HG03159 (cell line): ENCODE measurements around the gene LTBP2.

Experiments used
- ATAC-seq: cut with Tn5 transposase; IDR thresholded peaks from one replicate; pipeline ENCODE4 v1.9.1; 2021; ENCODE audit warnings: mild to moderate bottlenecking, moderate library complexity; ENCODE audit not compliant: unreplicated experiment

The LTBP2 gene

GRCh38 chr14:74573421-74574089 is 38.5 kb downstream of the LTBP2 start:
- no peak for ATAC-seq

- ATAC-seq, result no peak
Measured at GRCh38 chr14:74572726-74573301, 39.2 kb downstream of the LTBP2 start.

DNA sequence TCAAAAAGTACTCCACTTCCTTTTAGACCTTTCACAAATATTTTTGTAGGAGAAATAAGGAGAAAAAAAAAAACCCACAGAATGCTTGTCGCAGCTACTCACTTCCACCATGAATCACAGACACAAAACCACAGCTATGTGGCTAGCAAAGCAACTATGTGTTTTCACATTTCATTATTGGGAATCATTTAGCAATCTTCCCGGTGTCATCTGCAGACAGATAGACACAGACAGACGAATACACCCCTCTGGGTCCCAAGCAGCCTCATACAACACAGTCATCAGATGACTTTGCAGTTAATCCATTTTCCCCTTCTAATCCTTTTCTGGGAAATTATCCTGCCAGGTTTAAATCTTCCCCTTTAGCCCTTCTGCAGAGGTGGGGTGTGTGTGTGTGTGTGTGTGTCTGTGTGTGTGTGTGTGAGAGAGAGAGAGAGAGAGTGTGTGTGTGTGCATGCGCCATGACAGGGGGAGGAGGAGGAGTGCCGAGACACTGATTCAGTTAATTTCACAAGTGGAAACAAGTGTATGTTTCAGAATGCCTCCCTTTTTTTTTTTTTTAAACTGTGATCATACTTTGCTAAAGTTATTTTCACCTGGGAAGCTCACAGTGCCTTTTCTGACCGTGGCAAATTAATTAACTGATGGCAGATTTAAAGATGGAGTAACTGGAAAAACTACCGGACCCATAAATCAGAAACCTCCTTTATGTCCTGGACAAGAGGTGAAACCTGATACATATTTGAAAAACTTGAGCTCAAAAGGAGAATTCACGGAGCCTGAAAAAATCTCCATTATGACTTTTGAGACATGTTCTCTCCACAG is 39.9 kb downstream of the LTBP2 start:
- no peak for ATAC-seq

DNA sequence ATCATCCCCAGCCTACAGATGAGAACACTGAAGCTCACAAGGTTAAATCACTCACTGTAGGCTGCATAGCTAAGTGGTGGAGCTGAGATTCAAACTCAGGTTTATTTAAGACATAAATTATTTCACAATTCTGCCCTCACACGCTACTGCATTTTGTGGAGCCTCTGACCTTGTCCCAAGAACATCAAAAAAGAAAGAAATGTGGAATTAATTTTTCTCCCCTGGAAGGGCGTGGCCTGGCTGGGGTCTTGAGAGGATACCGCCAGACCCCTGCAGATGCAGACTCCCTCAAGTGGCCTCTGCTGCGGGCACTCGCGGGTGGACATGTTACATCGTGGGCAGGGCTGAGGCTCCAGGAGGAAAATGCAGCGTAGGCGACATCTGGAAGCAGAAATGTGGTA is 40.6 kb downstream of the LTBP2 start:
- ATAC-seq, result no peak

DNA sequence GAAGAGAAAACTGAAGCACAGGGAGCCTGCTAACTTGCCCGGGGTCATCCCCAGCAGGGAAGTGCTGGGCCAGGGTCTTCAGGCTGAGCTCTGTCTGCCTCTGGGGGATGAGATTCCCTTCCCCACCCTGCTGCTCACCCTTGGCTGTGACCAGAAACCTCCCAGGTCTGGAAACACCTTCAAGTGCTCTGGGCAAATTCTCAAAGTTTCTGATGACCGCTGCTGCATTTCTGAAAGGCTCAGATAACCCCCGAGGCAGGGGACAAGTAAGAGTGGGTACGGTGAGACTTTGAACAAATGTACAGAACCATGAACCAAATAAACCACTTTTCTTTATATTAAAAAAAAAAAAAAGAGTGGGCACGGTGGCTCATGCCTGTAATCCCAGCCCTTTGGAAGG is 41.3 kb downstream of the LTBP2 start:
- no peak for ATAC-seq

- ATAC-seq, result no peak
Measured at GRCh38 chr14:74569806-74570591, 42.0 kb downstream of the LTBP2 start.

DNA sequence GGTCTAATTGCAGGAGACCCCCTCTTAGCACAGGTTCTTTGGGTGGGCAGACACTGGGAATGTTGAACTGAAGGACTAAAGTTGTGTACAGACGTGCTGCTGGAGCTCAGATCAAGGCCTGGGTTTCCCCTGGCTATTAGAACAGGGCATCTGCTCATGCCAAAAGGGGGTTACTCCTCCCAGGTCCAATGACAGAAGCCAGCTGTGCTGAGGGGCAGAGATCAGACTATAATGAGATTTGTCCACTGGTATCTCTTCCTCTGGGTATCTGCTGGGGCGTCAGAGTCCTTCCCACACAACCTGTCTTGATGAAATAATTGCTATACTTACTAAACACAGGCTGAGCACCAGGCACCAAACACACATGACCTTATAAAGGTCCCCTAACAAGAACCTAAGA is 42.6 kb downstream of the LTBP2 start:
- ATAC-seq, result no peak

DNA sequence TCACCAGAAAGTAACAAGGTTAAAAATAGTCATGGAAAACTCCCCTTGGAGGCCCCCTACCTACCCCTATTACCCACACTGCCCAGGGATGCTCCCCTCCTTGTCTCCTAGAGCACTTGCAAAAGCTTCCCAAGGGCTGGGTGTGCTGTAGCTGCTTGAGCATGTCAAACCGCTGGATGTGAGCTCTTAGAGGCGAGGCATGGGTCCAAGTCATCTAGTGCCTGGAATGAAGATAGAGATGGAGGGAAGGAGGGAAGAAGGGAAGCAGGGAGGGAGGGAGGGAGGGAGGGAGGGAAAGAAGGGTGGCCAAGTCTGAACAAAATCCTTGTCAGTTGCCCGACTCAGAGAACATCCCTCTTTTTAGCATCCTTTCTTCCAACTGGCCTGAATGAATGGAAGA is 43.1 kb downstream of the LTBP2 start:
- ATAC-seq, result no peak

DNA sequence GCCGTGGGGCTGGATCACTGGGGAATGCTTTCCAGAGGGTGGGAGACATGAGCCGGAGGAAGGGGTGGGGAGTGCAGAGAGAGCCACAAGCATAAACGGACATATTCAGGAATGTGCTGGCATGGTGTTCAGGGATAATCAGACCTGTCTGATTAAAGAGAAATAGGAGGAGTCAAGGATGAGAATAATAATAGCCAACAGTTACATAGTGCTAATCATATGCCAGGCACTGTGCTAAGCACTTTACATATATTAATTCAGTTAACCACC is 43.7 kb downstream of the LTBP2 start:
- ATAC-seq, result no peak

DNA sequence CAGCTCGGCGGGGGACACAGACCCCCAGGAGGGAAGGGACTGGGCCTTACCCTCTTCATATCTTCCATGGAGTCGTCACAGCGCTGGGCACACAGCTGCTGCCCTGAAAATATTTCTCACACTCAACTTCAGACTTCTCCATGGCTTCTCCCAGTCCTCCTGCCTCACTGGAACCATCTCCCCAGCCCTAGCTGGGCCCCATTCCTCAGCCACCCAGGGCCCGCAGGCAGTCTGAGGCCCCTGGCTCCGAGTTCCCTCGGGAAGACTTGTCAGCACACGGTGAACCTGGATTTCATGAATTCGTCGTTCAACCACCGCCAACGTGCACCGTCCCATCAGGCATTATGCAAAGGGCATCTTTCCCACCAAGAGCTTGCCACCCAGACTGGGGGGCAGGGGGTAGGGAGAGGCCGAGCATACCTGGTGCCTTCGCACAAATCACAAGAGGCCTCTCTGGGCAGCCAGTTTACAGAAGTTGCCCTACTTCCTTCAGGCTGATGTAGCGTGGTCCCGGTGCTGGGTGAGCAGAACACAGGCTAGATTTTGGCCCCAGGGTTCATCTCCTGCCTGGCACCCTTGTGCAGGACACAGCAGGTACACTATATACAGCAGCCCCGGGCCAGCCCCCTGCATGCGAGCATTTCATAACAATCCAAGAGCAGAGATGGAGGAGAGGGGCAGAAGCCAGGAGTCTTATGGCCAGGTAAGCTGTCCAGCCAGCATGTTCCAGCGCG is 44.2 kb downstream of the LTBP2 start:
- no peak for ATAC-seq

DNA sequence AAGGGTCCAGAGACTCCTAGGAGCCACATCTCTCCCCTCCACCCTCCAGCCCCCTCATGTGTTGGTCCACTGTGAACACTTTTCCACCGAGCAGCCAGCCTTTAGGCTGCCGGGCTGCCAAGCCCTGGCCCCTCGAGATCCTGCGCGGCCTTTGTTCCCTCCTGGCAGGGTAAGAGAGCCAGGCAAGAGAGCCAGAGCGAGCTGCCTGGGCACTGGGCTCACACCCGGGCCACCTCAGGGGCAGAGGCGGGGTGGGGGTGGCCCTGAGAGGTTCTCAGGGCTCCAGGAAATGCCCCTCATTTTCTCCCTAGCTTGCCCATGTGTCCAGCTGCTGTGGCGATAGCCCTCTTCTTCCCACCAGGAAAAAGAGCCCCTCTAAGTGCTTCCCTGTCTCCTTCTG is 44.8 kb downstream of the LTBP2 start:
- no peak for ATAC-seq

GRCh38 chr14:74566174-74567141 is 45.6 kb downstream of the LTBP2 start:
- ATAC-seq, result no peak

GRCh38 chr14:74563586-74564159 is 48.4 kb downstream of the LTBP2 start:
- ATAC-seq, result no peak

DNA sequence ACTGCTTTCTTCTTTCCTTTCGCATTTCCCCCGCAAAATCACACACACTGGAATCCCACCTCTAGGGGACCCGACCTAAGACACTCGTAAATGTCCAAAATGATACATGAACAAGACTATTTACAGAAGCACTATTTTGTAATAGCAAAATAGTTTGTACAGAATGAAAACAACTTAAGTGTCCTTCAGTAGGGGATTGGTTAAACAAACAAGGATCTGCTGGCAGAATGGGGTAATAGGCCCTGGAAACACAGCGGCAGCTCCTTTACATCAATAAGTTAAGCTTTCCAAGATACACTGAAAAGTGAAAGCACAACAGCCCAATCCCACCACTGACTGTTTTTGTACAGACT is 48.8 kb downstream of the LTBP2 start:
- ATAC-seq, result no peak

DNA sequence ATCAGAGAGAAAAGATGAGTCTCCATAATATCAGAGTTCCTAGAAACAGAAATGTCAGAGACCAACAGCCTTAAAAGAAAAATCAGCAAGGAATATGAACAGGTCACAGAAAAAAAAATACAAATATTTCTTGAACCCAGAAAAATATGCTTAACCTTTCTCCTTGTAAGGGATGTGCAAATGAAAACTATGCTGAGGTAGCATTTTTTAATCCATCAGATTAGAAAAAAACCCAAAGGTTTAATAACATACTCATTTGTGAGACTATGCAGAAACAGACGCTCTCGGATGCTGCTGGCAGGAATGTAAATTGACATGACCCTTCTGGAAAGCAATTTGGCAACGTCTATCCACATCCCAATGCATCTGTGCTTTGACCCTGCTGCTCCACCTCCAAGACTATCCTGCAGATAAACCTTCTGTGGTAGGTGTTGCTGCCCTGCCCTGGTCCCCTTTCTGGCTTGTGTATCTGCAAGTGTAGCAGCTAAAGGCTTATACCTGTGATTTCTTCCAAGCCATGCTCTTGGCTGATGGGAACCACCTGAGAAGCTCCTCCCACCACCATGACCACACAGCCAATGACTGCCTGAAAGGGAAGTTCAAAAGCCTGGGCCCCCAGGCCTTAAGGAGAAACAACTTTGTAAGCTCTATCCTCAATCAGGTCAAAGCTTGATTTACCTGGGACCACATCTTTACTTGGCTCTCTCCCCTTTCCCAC is 49.4 kb downstream of the LTBP2 start:
- no peak for ATAC-seq

DNA sequence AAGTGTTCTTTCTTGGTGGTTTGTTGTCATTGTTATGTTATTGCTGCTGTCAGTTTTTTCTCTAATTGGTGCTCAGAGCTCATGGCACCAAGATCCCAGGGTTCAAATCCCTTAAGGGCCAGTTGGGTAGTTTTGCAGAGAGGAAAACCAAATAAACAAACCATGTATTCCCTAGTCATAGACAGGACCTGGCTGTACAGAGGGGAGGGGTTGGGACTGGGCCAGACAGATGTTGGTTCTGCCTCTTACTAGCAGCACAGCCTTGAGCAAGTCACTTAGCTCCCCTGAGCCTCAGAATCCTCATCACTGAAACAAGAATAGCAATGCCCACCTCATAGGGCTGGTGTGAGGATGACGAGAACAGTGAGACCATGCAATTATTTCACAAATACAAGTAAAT is 53.4 kb downstream of the LTBP2 start:
- no peak for ATAC-seq

GRCh38 chr14:74557691-74558090 is 54.3 kb downstream of the LTBP2 start:
- no peak for ATAC-seq

DNA sequence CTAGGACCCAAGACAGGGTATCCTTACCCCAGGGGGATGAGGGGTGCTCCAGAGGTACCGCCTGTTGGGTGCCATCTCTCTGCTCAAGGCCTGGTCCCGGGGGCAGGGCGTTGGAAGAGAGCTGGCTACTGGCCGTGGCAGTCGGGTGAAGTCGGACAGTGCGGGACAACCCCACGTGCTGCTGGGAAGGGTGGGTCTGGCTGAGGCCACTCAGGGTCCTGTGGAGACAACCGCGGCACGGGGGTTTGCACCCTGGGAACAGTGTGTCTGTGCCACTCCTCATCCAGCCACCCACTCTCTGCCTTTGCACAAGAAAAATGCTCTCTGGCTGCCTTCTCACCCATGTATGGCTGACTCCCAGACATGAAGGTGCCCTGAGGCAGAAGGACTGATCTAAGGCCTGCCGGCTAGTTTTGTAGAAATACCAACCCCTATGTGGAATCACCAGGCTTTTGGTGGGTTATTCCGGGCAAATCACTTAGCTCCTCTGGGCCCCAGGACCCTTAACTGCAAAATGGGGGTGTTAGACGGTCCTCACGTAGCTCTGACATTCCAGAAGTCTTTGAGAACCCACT is 56.5 kb downstream of the LTBP2 start:
- no peak for ATAC-seq
